Central memory CD4-positive, alpha-beta T cell (primary cell): ENCODE data around the gene HDGFL3.

Experiments
- DNase-seq: peaks from one replicate; pipeline ENCODE4 v3.0.0; 2022

HDGFL3 gene

DNA sequence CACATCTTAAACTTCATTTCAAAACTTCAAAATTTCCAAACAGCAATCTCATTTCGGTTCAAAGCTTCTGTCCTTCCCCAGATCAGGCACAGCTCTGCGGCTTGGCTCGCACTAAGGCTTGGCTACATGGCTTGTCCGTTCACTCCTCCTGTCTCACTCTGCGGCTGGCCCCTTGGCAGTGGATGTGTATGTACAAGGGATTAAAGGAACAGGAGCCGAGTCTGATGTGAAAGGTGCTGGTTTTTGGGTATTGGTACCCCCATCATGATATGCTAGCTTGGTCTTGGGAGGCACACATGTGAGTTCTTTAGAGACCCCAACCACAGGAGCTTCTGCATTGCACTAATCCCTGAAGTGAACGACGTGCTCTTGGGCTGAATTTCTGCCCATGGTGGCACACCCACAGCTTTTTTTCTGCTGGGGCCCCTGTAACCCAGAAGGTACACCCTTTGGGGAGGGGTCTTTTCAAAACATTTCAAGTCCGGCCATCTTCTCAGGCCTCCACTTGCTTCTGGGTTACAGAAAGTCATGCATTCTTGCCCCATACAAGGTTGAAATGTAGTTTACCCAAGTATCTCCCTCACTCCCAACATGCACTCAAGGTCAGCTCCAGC, 87.5 kb downstream of the HDGFL3 start:
- DNase-seq, result no peak

DNA sequence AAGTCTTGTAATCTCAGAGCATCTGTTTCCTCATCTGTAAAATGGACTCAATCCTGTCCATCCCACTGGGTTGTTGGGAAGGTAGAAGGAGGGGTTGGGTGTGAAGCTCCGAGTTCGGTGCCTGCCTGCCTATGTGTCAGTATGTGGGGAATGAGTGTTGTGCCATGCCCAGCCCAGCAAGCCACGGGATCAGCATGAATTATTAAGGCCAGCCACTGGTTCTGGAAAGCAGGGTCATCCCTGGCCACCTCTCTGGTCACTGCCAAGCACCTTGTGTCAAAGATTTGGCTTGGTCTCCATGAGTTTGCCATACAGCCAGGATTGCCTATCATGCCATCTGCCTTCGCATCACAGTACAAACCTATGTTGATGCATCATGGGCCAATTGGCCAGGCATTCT, 88.7 kb downstream of the HDGFL3 start:
- no peak for DNase-seq

DNA sequence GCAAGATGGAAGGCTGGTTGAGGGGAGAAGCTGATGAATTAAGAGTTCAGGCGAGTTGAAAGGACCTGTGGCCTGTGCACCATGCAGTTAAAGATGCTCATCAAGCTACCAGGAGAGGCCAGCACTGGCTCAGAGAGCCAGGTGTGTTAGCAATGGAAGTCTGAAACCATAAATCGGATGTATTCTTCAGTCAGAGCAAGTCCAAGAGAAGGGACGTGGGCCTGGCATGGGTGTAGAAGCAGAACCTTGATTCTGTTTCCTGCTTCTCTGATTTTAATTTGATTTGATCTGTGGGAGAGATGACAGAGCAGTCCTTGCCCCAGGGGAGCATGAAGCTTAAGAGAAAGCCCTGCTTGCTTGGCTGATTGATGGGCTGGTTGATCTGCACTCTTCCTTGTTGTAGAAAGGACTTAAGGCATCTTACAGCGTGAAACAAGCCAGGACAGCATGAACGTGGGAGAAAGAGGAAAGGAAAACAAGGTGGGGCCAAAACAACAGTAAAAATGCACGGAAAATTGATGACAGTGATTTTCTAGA, 89.3 kb downstream of the HDGFL3 start:
- DNase-seq, result no peak

DNA sequence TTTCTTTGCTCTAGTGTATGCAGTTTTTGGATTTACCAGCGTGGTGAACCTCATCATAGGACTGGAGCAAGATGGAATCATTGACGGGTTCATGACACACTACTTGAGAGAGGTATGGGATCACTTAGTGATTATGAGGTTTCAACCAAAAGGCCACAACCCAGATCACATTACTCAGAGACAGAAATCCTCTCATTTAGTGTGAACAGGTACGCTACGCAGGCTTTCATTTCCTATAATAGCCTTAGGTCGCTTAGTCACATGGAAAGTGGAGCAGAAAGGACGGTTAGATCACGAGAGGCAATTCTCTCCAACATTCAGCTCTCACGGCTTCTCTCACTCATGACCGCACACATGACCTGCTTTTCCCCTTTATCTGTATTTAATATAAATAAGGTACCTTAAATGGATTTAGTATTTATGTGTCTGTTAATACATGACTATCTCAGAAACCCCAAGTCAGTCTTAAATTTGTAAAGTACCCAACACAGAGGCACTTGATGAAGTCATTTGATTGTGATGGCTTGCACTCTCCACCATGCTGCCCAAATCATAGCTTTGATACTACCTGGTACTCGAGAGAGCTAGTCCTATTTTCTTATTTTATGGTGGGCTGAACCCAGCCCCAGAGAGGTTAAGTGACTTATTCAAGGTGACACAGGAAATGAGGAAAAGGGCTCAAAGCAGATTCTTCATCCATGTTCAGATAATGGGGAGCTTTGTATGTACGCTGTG, 91.6 kb downstream of the HDGFL3 start:
- DNase-seq, result no peak

DNA sequence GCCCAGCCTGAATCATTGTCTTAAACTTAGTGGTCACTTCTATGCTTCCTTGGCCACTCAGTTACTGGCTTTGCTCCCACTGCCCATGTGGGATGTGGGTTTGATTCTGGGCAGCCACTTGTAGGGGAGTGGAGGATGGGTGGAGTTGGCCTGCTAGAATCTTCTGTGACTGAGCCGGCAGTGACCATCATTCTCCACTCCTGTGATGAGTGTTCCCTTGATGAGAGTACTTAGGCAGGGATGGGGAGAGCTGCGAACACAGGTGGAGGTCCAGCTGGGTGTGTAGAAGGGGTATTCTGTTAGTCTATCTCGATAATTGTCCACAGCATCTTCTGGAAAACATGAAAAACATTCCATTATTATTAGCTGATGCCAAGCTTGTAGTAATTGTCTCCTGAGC, 92.2 kb downstream of the HDGFL3 start:
- no peak for DNase-seq

DNA sequence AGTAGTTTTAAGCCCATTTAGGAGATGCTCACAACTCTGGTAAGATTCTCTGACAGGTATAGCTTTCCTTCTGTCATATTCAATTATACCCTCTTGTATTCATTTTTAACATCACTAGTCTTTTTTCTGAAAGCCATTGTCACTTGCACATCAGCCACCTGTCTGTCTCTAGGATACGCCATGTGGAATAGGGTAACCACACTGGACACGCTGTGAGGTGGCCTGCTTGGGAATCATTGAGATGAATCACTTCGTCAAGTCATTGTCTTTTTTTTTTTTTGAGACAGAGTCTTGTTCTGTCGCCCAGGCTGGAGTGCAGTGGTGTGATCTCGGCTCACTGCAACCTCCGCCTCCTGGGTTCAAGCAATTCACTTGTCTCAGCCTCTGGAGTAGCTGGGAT, 92.8 kb downstream of the HDGFL3 start:
- DNase-seq, result no peak

DNA sequence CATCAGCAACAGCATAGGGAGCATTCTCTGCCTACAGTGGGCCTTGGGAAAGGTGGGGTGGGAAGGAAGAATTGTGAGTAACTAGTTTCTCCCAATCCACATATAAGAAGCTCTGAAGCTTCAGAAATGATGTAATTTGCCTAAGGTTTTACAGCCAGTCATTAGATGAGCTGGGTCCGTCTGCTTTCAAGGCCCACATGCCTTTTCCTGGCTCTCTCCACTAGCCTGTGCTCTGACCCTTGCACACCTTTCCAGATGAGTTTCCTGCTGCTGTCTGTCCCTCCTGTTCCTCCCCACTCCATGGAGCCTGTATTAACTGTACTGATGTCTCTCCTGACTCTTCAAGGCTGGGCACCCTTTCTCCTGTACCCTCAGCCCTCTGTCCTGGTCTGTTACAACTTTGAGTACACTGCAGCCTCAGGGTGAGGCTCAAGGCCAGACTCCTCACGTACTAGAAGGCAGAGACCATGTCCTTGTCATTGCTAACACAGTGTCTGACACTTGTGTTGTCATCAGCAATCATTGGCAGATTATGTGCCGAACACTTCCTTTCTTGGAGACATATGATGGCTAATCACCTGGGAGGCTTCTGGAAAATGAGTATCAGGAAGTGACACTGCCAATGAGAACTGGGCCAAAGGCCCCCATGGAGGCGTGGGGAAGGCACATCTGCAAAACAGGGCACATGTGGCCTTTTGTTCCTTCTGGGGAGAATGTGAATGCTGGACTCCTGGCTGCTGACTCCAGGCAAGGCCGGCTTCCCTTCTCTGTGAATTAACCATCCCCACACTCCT, 93.5 kb downstream of the HDGFL3 start:
- no peak for DNase-seq

DNA sequence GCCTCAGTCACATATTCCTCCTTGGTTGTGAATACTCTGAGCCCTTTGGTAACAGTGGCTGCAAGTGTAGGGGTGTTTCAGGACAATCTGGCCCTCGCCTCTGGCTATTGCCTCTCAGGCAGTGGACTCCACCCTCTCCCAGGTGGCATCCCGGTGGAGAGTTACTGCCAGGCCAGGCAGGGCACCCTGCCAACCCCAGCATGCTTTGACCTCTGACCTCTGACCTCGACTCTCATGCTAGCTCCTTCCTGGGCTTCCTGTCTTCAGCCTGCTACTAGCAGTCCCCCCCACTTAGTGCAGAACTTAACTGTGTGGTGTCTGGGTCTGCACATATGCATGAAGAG, 94.7 kb downstream of the HDGFL3 start:
- no peak for DNase-seq

DNA sequence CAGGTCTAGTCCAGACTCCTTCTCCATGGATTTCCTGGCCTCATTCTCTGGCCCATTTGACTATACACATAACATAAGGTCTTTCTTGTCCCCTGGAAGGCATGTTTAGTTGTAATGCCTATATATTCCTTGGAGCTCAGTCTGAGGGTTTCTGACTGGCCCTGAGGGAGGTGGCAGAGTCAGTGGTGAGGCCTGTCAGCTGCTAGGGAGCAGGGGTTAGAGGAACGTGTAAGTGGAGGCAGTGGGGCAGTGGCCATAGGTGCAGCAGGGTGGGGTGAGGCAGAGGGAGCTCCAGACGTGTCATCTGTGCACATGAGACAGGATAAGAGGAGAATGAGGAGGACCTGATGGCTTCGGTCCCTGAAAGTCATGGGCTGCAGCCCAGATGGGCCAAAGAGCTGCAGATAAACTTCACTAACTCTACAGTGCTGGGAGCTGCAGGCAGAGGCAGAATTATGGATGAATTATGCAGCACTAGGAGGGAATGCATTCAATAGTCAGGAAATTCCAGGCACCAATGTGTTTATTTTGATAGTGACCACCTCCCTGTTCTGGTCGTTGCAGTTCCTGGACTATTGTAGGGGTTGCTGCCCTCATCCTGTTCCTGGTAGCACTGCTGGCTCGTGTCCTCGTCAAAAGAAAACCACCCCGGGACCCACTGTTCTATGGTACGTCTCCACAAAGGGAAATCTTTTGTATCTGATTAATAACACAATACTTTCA, 95.2 kb downstream of the HDGFL3 start:
- DNase-seq, result no peak

DNA sequence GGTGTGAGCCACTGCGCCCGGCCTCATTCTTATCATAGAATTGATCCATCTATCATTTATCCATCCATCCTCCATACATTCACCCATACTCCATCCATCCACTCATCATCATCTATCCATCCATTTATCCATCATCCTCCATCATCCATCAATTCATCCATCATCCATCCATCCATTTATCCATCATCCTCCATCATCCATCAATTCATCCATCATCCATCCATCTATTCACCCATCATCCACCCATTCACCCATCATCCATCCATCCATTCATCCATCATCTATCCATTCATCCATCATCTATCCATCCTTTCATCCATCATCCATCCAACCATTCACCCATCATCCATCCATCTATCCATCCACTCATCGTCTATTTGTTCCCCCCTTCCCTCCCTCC, 96.5 kb downstream of the HDGFL3 start:
- no peak for DNase-seq

DNA sequence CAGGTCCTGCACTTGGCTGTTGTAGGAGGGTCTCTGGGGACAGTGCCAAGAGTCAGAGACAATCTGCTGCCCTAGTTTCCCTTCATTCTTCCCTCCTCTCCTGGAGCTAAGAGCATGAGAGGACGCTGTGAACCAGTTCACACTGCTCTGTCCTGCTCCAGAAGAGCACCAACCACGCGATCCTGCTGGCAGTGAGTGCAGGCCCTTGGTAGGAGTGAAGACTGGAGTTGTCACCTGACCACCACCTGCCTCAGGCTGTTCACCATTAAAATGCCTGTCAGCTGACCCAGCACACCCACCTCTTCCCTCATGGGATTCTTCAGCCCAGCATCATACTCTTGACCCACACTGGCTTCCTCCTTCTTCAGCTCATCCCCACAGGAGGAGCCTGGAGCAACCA, 97.2 kb downstream of the HDGFL3 start:
- no peak for DNase-seq

DNA sequence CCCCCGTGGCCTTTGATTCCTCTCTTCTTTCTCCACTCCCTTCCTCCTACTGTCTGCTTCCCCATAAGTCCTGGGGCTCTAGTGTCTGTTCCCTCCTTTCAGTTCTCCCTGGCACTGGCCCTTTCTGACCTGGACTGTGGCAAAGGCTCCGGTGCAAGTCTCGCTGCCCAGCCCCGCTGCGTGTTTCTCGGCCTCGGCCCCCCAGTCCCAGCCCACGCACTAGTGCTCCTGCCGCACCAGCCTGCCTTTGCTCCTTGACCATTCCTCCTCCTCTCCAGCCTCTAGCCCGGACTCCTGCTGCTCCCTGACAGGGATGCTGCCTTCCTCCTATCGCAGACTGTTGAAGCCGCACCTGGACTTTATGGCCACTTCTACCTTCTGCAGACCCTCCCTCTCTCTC, 98.1 kb downstream of the HDGFL3 start:
- DNase-seq, result no peak

DNA sequence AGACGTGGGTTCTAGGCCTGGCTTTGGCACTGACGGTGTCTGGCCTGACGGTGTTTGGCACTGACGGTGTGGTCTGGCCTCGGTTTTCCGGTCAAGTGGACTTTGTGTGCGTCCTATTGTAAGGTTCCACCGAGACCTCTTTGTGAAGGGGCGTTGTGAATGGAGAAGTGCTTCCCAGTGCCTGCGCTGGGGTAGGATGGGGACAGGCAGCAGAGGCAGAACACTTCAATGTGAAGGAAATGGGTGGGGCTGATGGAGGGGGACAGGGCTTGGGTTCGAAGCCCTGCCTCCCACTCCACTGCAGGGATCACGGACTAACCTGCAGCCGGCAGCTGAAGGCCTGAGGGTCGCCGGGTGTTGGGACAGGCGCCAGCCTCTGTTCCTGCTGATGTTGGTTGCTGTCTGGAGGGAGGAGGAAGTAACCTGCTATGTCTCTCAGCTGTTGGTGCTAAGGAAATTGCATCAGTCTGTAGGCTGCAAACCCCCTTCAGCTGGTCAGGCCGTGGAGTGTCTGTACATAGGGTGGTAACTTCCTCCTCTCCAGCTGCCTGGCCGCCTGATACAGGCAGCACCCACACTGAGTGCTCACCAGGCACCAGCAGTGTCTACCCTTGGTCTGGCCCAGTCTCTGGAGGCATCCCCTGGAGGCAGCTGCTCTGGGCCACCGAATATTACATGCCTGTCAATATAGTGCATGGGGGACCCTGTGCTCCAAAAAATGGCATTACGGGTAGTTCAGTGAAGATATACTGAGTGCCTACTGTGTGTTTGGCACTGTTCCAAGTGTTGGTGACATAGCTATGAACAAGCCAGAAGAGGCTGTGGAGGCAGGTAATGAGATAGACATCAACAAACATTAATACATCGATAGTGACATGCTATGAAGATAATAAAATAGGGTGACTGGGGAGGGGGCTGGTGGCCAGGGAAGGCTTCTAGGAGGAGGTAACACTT, 99.1 kb downstream of the HDGFL3 start:
- DNase-seq, result no peak

DNA sequence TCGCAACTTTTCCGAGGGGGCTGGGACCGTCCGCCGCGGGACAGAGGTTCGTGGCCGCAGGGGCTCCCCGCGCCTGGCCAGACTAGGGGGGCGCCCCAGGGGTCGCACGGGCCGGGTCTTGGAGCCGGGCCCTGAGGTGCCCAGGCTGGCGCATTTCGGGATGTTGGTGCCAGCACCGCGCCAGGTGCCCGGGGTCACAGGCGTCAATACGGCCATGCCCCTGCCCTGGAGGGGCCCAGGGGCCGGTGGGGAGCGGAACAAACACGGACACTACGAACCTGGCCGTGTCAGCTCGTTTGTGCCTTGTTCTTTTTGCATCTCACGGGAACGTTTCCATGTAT, 99.8 kb downstream of the HDGFL3 start:
- DNase-seq, result no peak

DNA sequence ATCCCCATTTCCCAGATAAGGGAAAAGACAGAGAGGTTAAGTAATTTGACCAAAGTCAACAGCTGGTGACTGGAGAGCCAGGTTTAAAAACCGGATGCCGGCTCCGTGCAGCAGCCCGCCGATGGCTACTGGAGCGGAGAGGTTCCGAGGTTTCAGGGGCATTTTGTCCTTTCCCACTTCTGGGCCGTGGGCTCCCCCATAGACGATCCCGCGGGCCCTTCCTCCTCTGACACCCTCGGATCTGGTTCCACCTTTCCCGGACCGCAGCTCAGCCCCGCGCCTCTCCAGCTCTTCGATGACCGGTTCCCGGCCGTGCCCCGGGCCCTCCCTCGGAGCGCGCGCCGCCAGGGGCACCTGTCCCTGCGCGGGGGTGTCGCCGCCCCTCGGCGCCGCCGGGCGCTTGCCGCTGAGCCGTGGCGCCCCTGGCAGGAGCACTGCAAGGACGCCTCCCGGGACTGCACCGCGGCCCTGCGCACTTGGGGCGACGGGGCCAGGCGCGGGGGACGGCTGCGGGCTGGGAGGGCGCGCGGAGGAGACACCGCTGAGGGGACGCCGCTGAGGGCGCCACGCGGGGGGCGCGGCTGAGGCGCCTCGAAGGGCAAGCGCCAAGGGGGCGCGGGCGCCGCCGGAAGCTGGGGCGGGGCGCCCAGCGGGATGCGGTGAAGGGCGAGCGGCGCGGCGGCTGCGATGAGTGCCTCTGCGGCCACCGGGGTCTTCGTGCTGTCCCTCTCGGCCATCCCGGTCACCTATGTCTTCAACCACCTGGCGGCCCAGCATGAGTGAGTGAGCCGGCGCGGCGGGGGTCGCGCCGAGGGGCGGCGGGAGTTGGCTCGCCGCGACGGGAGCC, 100.4 kb downstream of the HDGFL3 start, which contains the start of gene TM6SF1:
TSS of gene TM6SF1 (plus strand) at position 652 of the 847 bp plus-strand sequence. CDS start at position 688, 36 bp downstream.
- DNase-seq, result no peak

DNA sequence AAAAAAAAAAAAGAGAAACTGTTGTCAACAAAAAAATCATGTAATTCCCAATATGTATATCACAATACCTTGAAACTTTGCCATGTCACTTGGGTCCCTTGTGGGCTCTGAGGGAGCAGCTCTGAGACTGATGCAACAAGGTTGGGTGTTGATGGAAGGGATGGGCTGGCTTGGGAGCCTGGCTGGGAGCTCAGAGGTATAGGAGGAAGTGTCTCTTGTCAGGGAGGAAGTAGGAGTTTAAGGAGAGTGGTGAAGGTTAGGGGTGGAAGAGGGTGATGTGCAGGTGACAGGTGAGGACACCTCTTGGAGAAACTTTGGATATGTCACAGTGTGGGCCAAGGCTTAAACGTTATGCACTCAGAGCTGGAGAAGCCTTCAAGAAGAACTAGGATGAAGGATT, 102.2 kb downstream of the HDGFL3 start:
- no peak for DNase-seq

DNA sequence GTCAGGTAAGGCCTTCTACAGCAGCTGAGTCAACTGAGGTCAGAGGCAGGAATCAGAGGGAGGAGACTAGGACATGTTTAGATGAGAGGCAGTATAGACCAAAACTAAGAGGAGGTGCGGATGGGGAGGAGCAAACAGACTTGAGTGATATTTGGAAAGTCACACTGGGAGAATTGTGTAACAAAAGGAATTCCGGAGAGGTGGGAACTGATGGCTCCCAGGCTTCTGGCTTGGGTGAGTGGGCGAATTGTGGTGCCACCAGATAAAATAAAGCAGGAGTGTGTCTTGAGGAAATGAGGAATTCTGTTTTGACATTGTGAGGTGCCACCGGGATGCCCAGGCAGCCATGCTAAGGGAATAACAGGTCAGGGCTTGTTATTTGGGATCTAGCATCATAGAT, 103.5 kb downstream of the HDGFL3 start:
- DNase-seq, result no peak

DNA sequence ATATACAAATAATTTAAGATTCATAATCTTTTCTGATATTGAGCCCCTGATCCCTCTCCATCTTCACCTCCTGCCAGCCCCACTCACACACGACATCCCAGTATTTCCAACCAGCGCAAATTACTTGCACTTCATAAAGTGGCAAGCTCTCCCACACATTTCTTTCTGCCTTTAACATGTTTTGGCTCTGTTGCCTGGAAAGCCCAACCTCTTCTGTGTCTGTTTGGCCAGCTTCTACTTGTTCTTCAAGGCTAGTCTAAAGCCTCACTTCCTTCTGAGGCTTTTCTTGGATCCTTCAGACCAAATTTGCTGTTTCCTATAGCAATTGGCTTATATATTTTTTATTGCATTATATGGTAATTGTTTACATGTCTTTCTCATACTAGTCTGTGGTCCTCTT, 105.3 kb downstream of the HDGFL3 start:
- DNase-seq, result no peak

DNA sequence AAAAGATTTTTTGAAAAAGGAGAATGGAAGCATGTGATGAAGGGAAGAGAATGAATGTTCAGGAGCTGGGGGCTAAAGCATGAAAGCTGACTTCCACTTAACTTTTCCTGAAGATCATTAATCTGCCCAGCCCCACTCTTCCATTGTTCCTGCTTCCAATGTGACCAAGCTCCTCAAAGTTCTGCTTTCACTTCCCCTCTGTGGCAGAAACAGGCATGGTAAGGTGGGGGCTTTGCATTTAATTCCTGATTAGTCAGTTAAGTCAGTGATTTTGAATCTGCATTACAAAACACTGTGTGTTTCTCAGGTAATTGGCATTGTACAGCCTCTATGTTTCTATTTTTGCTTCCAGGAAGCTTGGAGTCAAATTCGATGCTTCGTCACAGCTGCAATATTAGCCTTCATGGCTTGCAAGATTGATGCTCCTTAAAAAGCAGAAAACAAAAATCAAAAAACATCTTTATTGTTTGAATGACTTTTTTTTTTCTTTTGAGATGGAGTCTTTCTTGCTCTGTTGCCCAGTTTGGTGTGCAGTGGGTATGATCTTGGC, 107.5 kb downstream of the HDGFL3 start:
- DNase-seq, result no peak

DNA sequence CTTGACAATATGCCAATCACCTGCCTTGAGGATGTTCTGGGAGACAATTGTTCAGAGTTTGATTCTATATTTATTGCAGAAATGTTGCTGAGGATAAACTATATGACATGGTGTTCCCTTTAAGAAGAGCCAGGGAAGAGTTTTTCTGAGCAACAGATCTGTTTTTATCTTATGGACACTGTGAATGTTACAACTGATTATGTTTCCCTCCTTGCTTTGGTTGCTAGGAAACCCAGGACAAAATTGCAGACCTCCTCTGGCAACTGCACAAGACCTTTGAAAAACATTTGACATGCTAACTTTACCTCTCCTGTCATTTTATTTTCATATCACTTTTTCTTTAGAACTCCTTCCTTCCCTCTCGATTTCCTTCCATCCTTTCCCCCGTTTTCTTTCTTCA, 108.3 kb downstream of the HDGFL3 start:
- no peak for DNase-seq

DNA sequence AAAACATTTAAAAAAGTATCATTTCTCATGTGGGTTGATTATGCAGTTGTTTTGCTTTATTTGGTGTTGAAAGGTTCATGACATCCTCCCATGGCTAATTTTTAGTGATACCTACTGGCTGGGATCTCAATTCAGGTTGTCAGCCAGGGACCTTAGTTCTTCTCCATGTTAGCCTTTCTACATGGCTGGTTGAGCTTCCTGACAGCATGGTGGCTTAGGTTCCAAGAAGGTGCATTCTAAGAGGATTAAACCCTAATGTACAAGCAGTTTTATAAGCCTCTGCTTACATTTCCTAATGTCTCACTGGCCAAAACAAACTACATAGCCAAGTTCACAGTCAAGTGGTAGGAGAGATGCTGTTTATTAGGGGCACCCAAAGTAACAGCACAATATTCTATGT, 109.5 kb downstream of the HDGFL3 start:
- DNase-seq, result no peak
